Mammary epithelial cell (primary cell): Measurements from ENCODE around the gene NDUFS6.

ENCODE experiments used
- CTCF ChIP-seq, 2 donors: IDR thresholded peaks in 1 of 2; conservative IDR thresholded peaks in 1 of 2; 2 replicates each; pipeline ENCODE4 v1.5.1; 2011 to 2012; ENCODE audit warnings: inconsistent platforms in 2 of 2, low read length in 2 of 2, mild to moderate bottlenecking in 2 of 2, control low read depth in 1 of 2, low read depth in 1 of 2; ENCODE audit not compliant: insufficient read depth in 1 of 2; ENCODE audit errors: extremely low read depth in 1 of 2
- EZH2 ChIP-seq: IDR thresholded peaks from 2 replicates; pipeline ENCODE4 v1.6.1; 2012; ENCODE audit warnings: low read length, inconsistent platforms, borderline replicate concordance

- TF ChIP-seq CTCF (conservative IDR thresholded peaks at IDR 0.05 in 1 of 2, IDR thresholded peaks at IDR 0.05 in 1 of 2; ENCODE audit: extremely low read depth in 1 of 2, insufficient read depth in 1 of 2, low read depth in 1 of 2, low read length in 2 of 2) = no peak
- no peak for TF ChIP-seq EZH2
Observed at GRCh38 chr5:1788200-1788599, 13.0 kb upstream of the NDUFS6 start.
